GM12892 (cell line): Measurements from ENCODE around the gene ATP6V0D1.

Source experiments
- POLR2A ChIP-seq: IDR thresholded peaks from 2 replicates; pipeline ENCODE4 v1.6.1; 2011; ENCODE audit warnings: low read depth, low read length, control low read depth
- POLR2AphosphoS5 ChIP-seq: IDR thresholded peaks from 2 replicates; pipeline ENCODE4 v1.6.1; 2011; ENCODE audit warnings: low read depth, low read length, control low read depth
- TAF1 ChIP-seq: IDR thresholded peaks from 2 replicates; pipeline ENCODE4 v1.6.1; 2011; ENCODE audit warnings: low read depth, mild to moderate bottlenecking, control low read depth, low read length, borderline replicate concordance

DNA sequence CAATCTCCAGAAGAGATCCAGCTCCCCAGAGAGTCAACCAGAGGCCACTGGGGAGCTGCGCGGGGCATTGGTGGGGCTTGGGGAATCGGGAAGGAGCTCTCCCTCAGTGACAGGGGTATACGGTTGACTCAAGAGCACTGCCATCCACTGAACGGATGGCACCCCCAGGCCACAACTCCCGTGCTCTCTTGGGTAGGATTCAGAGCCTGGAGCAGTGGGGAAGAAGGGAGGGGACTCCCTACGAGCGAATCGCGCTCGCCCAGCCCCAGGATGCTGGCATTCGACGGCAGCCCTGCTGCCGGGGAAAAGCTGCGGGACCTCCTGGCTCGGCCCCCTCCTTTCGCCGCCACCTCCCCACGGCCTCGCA is 87.2 kb downstream of the ATP6V0D1 start:
- TF ChIP-seq POLR2A, result no peak
- TF ChIP-seq TAF1, result no peak
- TF ChIP-seq POLR2AphosphoS5, result no peak
